Neuronal stem cell (in vitro differentiated cells): ENCODE results near the gene RANGRF.
A peak's percentile ranks its signal among the peaks of the same experiment; 100 is the strongest.

Source experiments
- DNase-seq: peaks from one replicate; pipeline ENCODE4 v3.0.0-alpha.2; 2013; ENCODE audit warnings: low spot score
- H2AFZ ChIP-seq: one replicate; pipeline ENCODE4 v1.6.1; 2013; ENCODE audit warnings: mild to moderate bottlenecking, low read length, inconsistent platforms
- H2AK5ac ChIP-seq: 2 replicates; pipeline ENCODE4 v1.6.1; 2013; ENCODE audit warnings: low read depth, mild to moderate bottlenecking, inconsistent platforms, low read length, moderate library complexity, mixed read lengths
- H2BK120ac ChIP-seq: 2 replicates; pipeline ENCODE4 v1.6.1; 2013; ENCODE audit warnings: low read depth, mild to moderate bottlenecking, inconsistent platforms, low read length, moderate library complexity, mixed read lengths
- H2BK12ac ChIP-seq: one replicate; pipeline ENCODE4 v1.6.1; 2013; ENCODE audit warnings: low read length, inconsistent platforms
- H2BK15ac ChIP-seq: 2 replicates; pipeline ENCODE4 v1.6.1; 2013; ENCODE audit warnings: mild to moderate bottlenecking, low read length, inconsistent platforms, mixed read lengths
- H2BK5ac ChIP-seq: one replicate; pipeline ENCODE4 v1.6.1; 2013; ENCODE audit warnings: inconsistent platforms, mild to moderate bottlenecking, low read length, moderate library complexity
- H3K14ac ChIP-seq: one replicate; pipeline ENCODE4 v1.6.1; 2013; ENCODE audit warnings: low read length, inconsistent platforms
- H3K18ac ChIP-seq: 2 replicates; pipeline ENCODE4 v1.6.1; 2013; ENCODE audit warnings: low read length, inconsistent platforms
- H3K23ac ChIP-seq: 2 replicates; pipeline ENCODE4 v1.6.1; 2013; ENCODE audit warnings: low read depth, mild to moderate bottlenecking, mixed read lengths, low read length, inconsistent platforms; ENCODE audit not compliant: poor library complexity
- H3K27ac ChIP-seq: replicated peaks from 3 replicates; pipeline ENCODE4 v1.5.1; 2013; ENCODE audit warnings: low read length, inconsistent platforms
- H3K27me3 ChIP-seq, 3 experiments: 2 replicates each; pipeline ENCODE4 v1.6.1; 2013; ENCODE audit warnings: low read length in 3 of 3, mild to moderate bottlenecking in 2 of 3, inconsistent platforms in 1 of 3, low read depth in 1 of 3, mixed read lengths in 1 of 3, moderate library complexity in 1 of 3; ENCODE audit not compliant: control insufficient read depth in 3 of 3, insufficient read depth in 3 of 3
- H3K36me3 ChIP-seq, 2 donors: replicated peaks in 1 of 2; 2 replicates each; pipeline ENCODE4 v1.6.1; 2013; ENCODE audit warnings: low read length in 2 of 2; ENCODE audit not compliant: control insufficient read depth in 2 of 2, insufficient read depth in 2 of 2
- H3K4ac ChIP-seq: 2 replicates; pipeline ENCODE4 v1.6.1; 2013; ENCODE audit warnings: inconsistent platforms, mild to moderate bottlenecking, low read length, moderate library complexity
- H3K4me1 ChIP-seq, 2 donors: 1 replicate in 1 of 2; 2 replicates in 1 of 2; pipeline ENCODE4 v1.6.1; 2013; ENCODE audit warnings: low read length in 2 of 2, low read depth in 1 of 2; ENCODE audit not compliant: control insufficient read depth in 2 of 2, insufficient read depth in 1 of 2
- H3K4me2 ChIP-seq: one replicate; pipeline ENCODE4 v1.6.1; 2013; ENCODE audit warnings: mild to moderate bottlenecking, low read length, inconsistent platforms; ENCODE audit not compliant: insufficient read depth, poor library complexity, severe bottlenecking
- H3K4me3 ChIP-seq, 2 donors: 2 replicates each; pipeline ENCODE4 v1.5.1; 2013; ENCODE audit warnings: low read length in 2 of 2, mild to moderate bottlenecking in 2 of 2, inconsistent platforms in 1 of 2, moderate library complexity in 1 of 2
- H3K79me1 ChIP-seq: one replicate; pipeline ENCODE4 v1.6.1; 2013; ENCODE audit warnings: low read depth, mild to moderate bottlenecking, inconsistent platforms, low read length, moderate library complexity
- H3K9ac ChIP-seq: one replicate; pipeline ENCODE4 v1.6.1; 2013; ENCODE audit warnings: mild to moderate bottlenecking, low read depth, low read length, inconsistent platforms; ENCODE audit not compliant: poor library complexity
- H3K9me3 ChIP-seq, 2 donors: replicated peaks in 1 of 2; 2 replicates each; pipeline versions ENCODE3 to v1.6.1; 2013; ENCODE audit warnings: low read length in 2 of 2, mild to moderate bottlenecking in 2 of 2, inconsistent platforms in 1 of 2, low read depth in 1 of 2, mixed read lengths in 1 of 2, moderate library complexity in 1 of 2; ENCODE audit not compliant: control insufficient read depth in 2 of 2, insufficient read depth in 1 of 2
- H4K8ac ChIP-seq: one replicate; pipeline ENCODE4 v1.6.1; 2013; ENCODE audit warnings: low read depth, mild to moderate bottlenecking, inconsistent platforms, low read length, moderate library complexity
- H4K91ac ChIP-seq: one replicate; pipeline ENCODE4 v1.6.1; 2013; ENCODE audit warnings: low read length, low read depth, mild to moderate bottlenecking, inconsistent platforms; ENCODE audit not compliant: poor library complexity
- WGBS, 2 donors: extraction: QIAGEN DNeasy Blood & Tissue Kit; methylation state at CpG; one replicate each; pipeline ENCODE4 v1.1.7; 2013; ENCODE audit warnings: missing lambda C conversion rate in 2 of 2, mixed read lengths in 1 of 2; ENCODE audit not compliant: insufficient read length in 2 of 2, insufficient replicate concordance in 1 of 2; ENCODE audit errors: extremely low coverage in 2 of 2; 5-methylcytosine and 5-hydroxymethylcytosine counted together

Gene RANGRF

GRCh38 chr17:8332128-8332527, 43.7 kb downstream of the RANGRF start:
- Histone ChIP-seq H3K4me3 (no peak overlapping the region), H2BK120ac (no peak overlapping the region), H3K27ac (no peak overlapping the region), H3K4ac (no peak overlapping the region), H3K79me1 (no peaks in the 10 kb centered on the region), H3K14ac (no peak overlapping the region), H3K9me3 (no peaks in the 10 kb centered on the region), H3K9ac (no peak overlapping the region), H2BK12ac (no peak overlapping the region), H3K23ac (no peak overlapping the region), H3K4me1 (peaks cover 2 to 3% of the 10 kb centered on the region in 2 donors), H4K91ac (no peak overlapping the region), H2BK15ac (no peak overlapping the region), H3K4me2 (no peak overlapping the region), H2AFZ (no peak overlapping the region), H4K8ac (no peak overlapping the region), H3K36me3 (no peaks in the 10 kb centered on the region), H3K18ac (no peak overlapping the region), H3K27me3 (peaks cover 0 to 21% (median 4%) of the 10 kb centered on the region in 3 experiments), H2BK5ac (no peak overlapping the region), H2AK5ac (no peak overlapping the region)
- DNase-seq: no peak
- WGBS, 2 donors: no CpG with 5 or more reads among the region's 2 CpGs

DNA sequence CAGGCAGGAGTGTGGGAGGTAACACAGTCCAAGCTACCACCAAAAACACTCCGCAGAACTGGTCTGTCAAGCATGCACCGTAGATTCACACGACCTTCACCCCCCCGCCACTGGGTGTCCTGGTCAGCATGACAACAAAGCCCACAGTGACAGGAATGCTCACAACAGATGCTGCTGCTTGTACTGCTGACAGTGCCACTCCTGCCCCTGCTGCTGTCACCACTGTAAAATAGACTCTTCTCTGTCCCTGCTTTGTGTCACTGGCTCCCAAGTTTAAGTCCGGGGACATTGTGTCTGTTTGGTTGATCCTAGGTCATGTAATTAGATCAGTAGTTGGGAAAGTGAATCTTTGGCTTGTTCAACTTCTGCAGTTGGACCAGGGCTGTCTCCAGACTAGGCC, 44.2 kb downstream of the RANGRF start:
- no peak overlapping the region for H3K9ac ChIP-seq
- WGBS, 2 donors: no CpG with 5 or more reads among the region's 5 CpGs
- H3K9me3 ChIP-seq: no peaks in the 10 kb centered on the region
- H2BK12ac ChIP-seq: no peak overlapping the region
- H3K4me3 ChIP-seq: no peak overlapping the region
- peaks cover 0 to 16% (median 0%) of the 10 kb centered on the region in 3 experiments for H3K27me3 ChIP-seq
- no peak overlapping the region for H4K91ac ChIP-seq
- no peak overlapping the region for H4K8ac ChIP-seq
- no peak overlapping the region for H3K23ac ChIP-seq
- no peak overlapping the region for H2BK15ac ChIP-seq
- H3K14ac ChIP-seq: no peak overlapping the region
- H3K79me1 ChIP-seq: no peaks in the 10 kb centered on the region
- DNase-seq: no peak
- no peak overlapping the region for H3K18ac ChIP-seq
- H3K4me2 ChIP-seq: no peak overlapping the region
- no peak overlapping the region for H2AK5ac ChIP-seq
- no peak overlapping the region for H2BK120ac ChIP-seq
- no peak overlapping the region for H2BK5ac ChIP-seq
- H3K4ac ChIP-seq: no peak overlapping the region
- H3K36me3 ChIP-seq: no peaks in the 10 kb centered on the region
- no peak overlapping the region for H3K27ac ChIP-seq
- no peak overlapping the region for H2AFZ ChIP-seq
- H3K4me1 ChIP-seq: peaks cover 3 to 4% of the 10 kb centered on the region in 2 donors

GRCh38 chr17:8333281-8333680, 44.8 kb downstream of the RANGRF start:
- Histone ChIP-seq H3K9me3 (no peaks in the 10 kb centered on the region), H4K8ac (no peak overlapping the region), H4K91ac (no peak overlapping the region), H3K9ac (no peak overlapping the region), H2BK120ac (no peak overlapping the region), H3K4ac (no peak overlapping the region), H2BK12ac (no peak overlapping the region), H3K27me3 (peaks cover 0 to 10% (median 0%) of the 10 kb centered on the region in 3 experiments), H3K23ac (no peak overlapping the region), H3K36me3 (no peaks in the 10 kb centered on the region), H3K4me2 (no peak overlapping the region), H2AFZ (no peak overlapping the region), H2AK5ac (no peak overlapping the region), H3K27ac (no peak overlapping the region), H3K4me3 (no peak overlapping the region), H3K18ac (no peak overlapping the region), H3K14ac (no peak overlapping the region), H3K4me1 (peaks cover 8 to 9% of the 10 kb centered on the region in 2 donors), H2BK15ac (no peak overlapping the region), H2BK5ac (no peak overlapping the region), H3K79me1 (no peaks in the 10 kb centered on the region)
- DNase-seq: no peak
- no CpG with 5 or more reads among the region's 4 CpGs for WGBS, 2 donors

GRCh38 chr17:8337802-8338752, 49.6 kb downstream of the RANGRF start:
- Histone ChIP-seq H3K27ac (no peak overlapping the region), H2BK5ac (no peak overlapping the region), H3K18ac (no peak overlapping the region), H2BK15ac (no peak overlapping the region), H3K9ac (no peak overlapping the region), H4K91ac (no peak overlapping the region), H3K4me2 (no peak overlapping the region), H2AK5ac (no peak overlapping the region), H2AFZ (peak overlapping the region; percentile 21), H3K79me1 (no peaks in the 10 kb centered on the region), H3K14ac (no peak overlapping the region), H4K8ac (no peak overlapping the region), H3K4me3 (no peak overlapping the region), H3K9me3 (no peaks in the 10 kb centered on the region), H3K27me3 (peaks cover 0 to 12% (median 0%) of the 10 kb centered on the region in 3 experiments), H3K23ac (no peak overlapping the region), H3K36me3 (no peaks in the 10 kb centered on the region), H2BK120ac (no peak overlapping the region), H3K4me1 (peaks cover 12 to 14% of the 10 kb centered on the region in 2 donors), H3K4ac (no peak overlapping the region), H2BK12ac (no peak overlapping the region)
- no peak for DNase-seq
- no CpG with 5 or more reads among the region's 11 CpGs for WGBS, 2 donors
